Activated CD4-positive, alpha-beta T cell treated with anti-CD3 and anti-CD28 coated beads, Interleukin-2, amount 50 U/mL, for 48 hours (primary cell): ENCODE data around the gene DNAJB2.
A peak's percentile ranks its signal among the peaks of the same experiment; 100 is the strongest.

Source experiments
- DNase-seq, 2 experiments: peaks; one replicate each; pipeline ENCODE4 v3.0.0-alpha.2; 2020

The DNAJB2 gene

GRCh38 chr2:219279151-219279915 lies at the start of gene DNAJB2:
TSS of gene DNAJB2 (plus strand) at chr2:219279366. CDS start at chr2:219279834, 468 bp downstream.
- DNase-seq: peak; percentile 99 to 100

- peak; percentile 71 to 79 for DNase-seq
These were observed 49.1 kb upstream of the DNAJB2 start for GRCh38 chr2:219230059-219230540.

- DNase-seq: no peak
These were observed 44.8 kb upstream of the DNAJB2 start for GRCh38 chr2:219234331-219234730.

- DNase-seq: no peak
These were observed 35.8 kb upstream of the DNAJB2 start for GRCh38 chr2:219243291-219243761.

GRCh38 chr2:219244789-219245147 lies 34.4 kb upstream of the DNAJB2 start:
- DNase-seq: no peak

GRCh38 chr2:219245148-219245898 lies 33.8 kb upstream of the DNAJB2 start, which contains the start of the genes GLB1L and STK16:
TSS of gene GLB1L (minus strand) at chr2:219245444. CDS start at chr2:219243573, 1,871 bp downstream.
TSS of gene STK16 (plus strand) at chr2:219245479. CDS start at chr2:219246000, 521 bp downstream.
- peak; percentile 93 to 94 for DNase-seq

GRCh38 chr2:219245899-219246230 lies 33.3 kb upstream of the DNAJB2 start:
- no peak for DNase-seq

GRCh38 chr2:219246559-219246958 lies 32.6 kb upstream of the DNAJB2 start:
- no peak for DNase-seq

GRCh38 chr2:219247678-219248642 lies 31.2 kb upstream of the DNAJB2 start:
- DNase-seq: peak; percentile 62 to 70

GRCh38 chr2:219248845-219249202 lies 30.3 kb upstream of the DNAJB2 start:
- no peak for DNase-seq

- DNase-seq: peak; percentile 45 to 65
These were observed 29.8 kb upstream of the DNAJB2 start for GRCh38 chr2:219249203-219249980.

GRCh38 chr2:219250049-219250781 lies 29.0 kb upstream of the DNAJB2 start:
- DNase-seq: no peak

- DNase-seq: no peak
These were observed 27.5 kb upstream of the DNAJB2 start for GRCh38 chr2:219251656-219252055.

- DNase-seq: peak; percentile 41 to 48
These were observed 27.1 kb upstream of the DNAJB2 start for GRCh38 chr2:219252084-219252483.

GRCh38 chr2:219252570-219252899 lies 26.6 kb upstream of the DNAJB2 start:
- no peak for DNase-seq

- peak; percentile 64 to 69 for DNase-seq
These were observed 26.0 kb upstream of the DNAJB2 start, which contains the start of gene TUBA4B for GRCh38 chr2:219252900-219253752. TSS of gene TUBA4B (plus strand) at chr2:219253243. CDS start at chr2:219253408, 165 bp downstream.

GRCh38 chr2:219253753-219254589 lies 25.2 kb upstream of the DNAJB2 start, which contains the start of gene TUBA4A:
TSS of gene TUBA4A (minus strand) at chr2:219253918. CDS start at chr2:219253858, 60 bp downstream.
- peak; percentile 88 to 90 for DNase-seq

GRCh38 chr2:219254590-219255201 lies 24.5 kb upstream of the DNAJB2 start:
- peak; percentile 38 to 50 for DNase-seq
